IMR-90 (cell line): ENCODE measurements around the gene UGGT2. TPM values are rescaled to one million over a fixed set of nuclear protein-coding genes. Genes with fewer than 3 reads are reported as not detected.
A peak's percentile ranks its signal among the peaks of the same experiment; 100 is the strongest.

Source experiments
- ATAC-seq: fragments of 200-7000 bp; cut with Tn5 transposase; 2 replicates; pipeline ENCODE4 v1.9.1; 2020; ENCODE audit warnings: low read depth, mild to moderate bottlenecking, moderate library complexity
- BruUV-seq: library from RNA; stranded (reverse); fragments of 400-500 nt; replicated peaks from 2 replicates; lab custom pipeline; 2021; lab: Mats Ljungman, UMichigan
- CTCF ChIA-PET: fragments of 300-600 bp; formaldehyde crosslinking; extraction: SDS; loops from one replicate; lab custom pipeline; 2021; ENCODE audit warnings: antibody characterized with exemption; lab: Yijun Ruan, JAX
- POLR2A ChIA-PET: fragments of 300-600 bp; sonication (Branson Sonifier 250); formaldehyde crosslinking; loops from one replicate; lab custom pipeline; 2022; ENCODE audit warnings: antibody characterized with exemption; ENCODE audit not compliant: unreplicated experiment; lab: Charles Lee
- DNase-seq: peaks from one replicate; pipeline ENCODE4 v3.0.0; 2013
- H2AFZ ChIP-seq: replicated peaks from 2 replicates; pipeline ENCODE3; 2013; ENCODE audit warnings: low read length, mild to moderate bottlenecking; ENCODE audit not compliant: poor library complexity
- H2AK5ac ChIP-seq: 2 replicates; pipeline ENCODE4 v1.6.1; 2013; ENCODE audit warnings: low read depth, low read length, inconsistent platforms
- H2AK9ac ChIP-seq: replicated peaks from 2 replicates; pipeline ENCODE3; 2013; ENCODE audit warnings: mild to moderate bottlenecking, low read depth, low read length, moderate library complexity; ENCODE audit not compliant: poor library complexity
- H2BK120ac ChIP-seq: 2 replicates; pipeline ENCODE4 v1.6.1; 2013; ENCODE audit warnings: low read depth, low read length, inconsistent platforms
- H2BK15ac ChIP-seq: 3 replicates; pipeline ENCODE4 v1.6.1; 2013; ENCODE audit warnings: low read depth, low read length, inconsistent platforms
- H2BK20ac ChIP-seq: 2 replicates; pipeline ENCODE4 v1.6.1; 2013; ENCODE audit warnings: low read depth, mild to moderate bottlenecking, inconsistent platforms, low read length, moderate library complexity
- H2BK5ac ChIP-seq: 2 replicates; pipeline ENCODE4 v1.6.1; 2013; ENCODE audit warnings: mild to moderate bottlenecking, low read depth, low read length, inconsistent platforms; ENCODE audit not compliant: poor library complexity, severe bottlenecking
- H3K14ac ChIP-seq: replicated peaks from 2 replicates; pipeline ENCODE4 v1.6.1; 2013; ENCODE audit warnings: low read depth, low read length, inconsistent platforms
- H3K18ac ChIP-seq: 2 replicates; pipeline ENCODE4 v1.6.1; 2013; ENCODE audit warnings: low read depth, low read length, control low read depth
- H3K23ac ChIP-seq: 2 replicates; pipeline ENCODE4 v1.6.1; 2013; ENCODE audit warnings: low read depth, low read length, inconsistent platforms
- H3K27ac ChIP-seq: 2 replicates; pipeline ENCODE4 v1.5.1; 2013; ENCODE audit warnings: mild to moderate bottlenecking, control low read depth, low read length; ENCODE audit not compliant: insufficient read depth
- H3K27me3 ChIP-seq: 2 replicates; pipeline ENCODE4 v1.6.1; 2013; ENCODE audit warnings: low read length; ENCODE audit not compliant: control insufficient read depth, insufficient read depth
- H3K36me3 ChIP-seq: 2 replicates; pipeline ENCODE4 v1.6.1; 2013; ENCODE audit warnings: low read length, mixed read lengths; ENCODE audit not compliant: control insufficient read depth, insufficient read depth
- H3K4ac ChIP-seq: 2 replicates; pipeline ENCODE4 v1.6.1; 2013; ENCODE audit warnings: low read depth, low read length, inconsistent platforms
- H3K4me1 ChIP-seq: 2 replicates; pipeline ENCODE4 v1.6.1; 2013; ENCODE audit warnings: low read length, mixed read lengths; ENCODE audit not compliant: control insufficient read depth, insufficient read depth
- H3K4me2 ChIP-seq: 2 replicates; pipeline ENCODE4 v1.6.1; 2013; ENCODE audit warnings: low read depth, mild to moderate bottlenecking, control low read depth, low read length, moderate library complexity
- H3K4me3 ChIP-seq: 2 replicates; pipeline ENCODE4 v1.5.1; 2013; ENCODE audit warnings: low read depth, mild to moderate bottlenecking, control low read depth, low read length, moderate library complexity; ENCODE audit not compliant: insufficient read depth
- H3K56ac ChIP-seq: 2 replicates; pipeline ENCODE4 v1.6.1; 2013; ENCODE audit warnings: low read length, inconsistent platforms; ENCODE audit not compliant: insufficient read depth; ENCODE audit errors: extremely low read depth
- H3K79me1 ChIP-seq, 2 experiments: 2 replicates each; pipeline ENCODE4 v1.6.1; 2013; ENCODE audit warnings: low read length in 2 of 2, inconsistent platforms in 1 of 2, low read depth in 1 of 2
- H3K9ac ChIP-seq: 2 replicates; pipeline ENCODE4 v1.6.1; 2013; ENCODE audit warnings: low read depth, low read length, control low read depth
- H3K9me1 ChIP-seq: 2 replicates; pipeline ENCODE4 v1.6.1; 2013; ENCODE audit warnings: low read length, inconsistent platforms; ENCODE audit not compliant: insufficient read depth
- H3K9me3 ChIP-seq: 2 replicates; pipeline ENCODE4 v1.6.1; 2013; ENCODE audit warnings: low read length; ENCODE audit not compliant: control insufficient read depth, insufficient read depth
- H4K20me1 ChIP-seq: 2 replicates; pipeline ENCODE4 v1.6.1; 2013; ENCODE audit warnings: low read length, inconsistent platforms; ENCODE audit not compliant: insufficient read depth
- H4K5ac ChIP-seq: 2 replicates; pipeline ENCODE4 v1.6.1; 2013; ENCODE audit warnings: mild to moderate bottlenecking, low read depth, low read length, control low read depth
- H4K8ac ChIP-seq, 2 experiments: 2 replicates each; pipeline ENCODE4 v1.6.1; 2013; ENCODE audit warnings: low read depth in 2 of 2, low read length in 2 of 2, control low read depth in 1 of 2, inconsistent platforms in 1 of 2
- H4K91ac ChIP-seq: 2 replicates; pipeline ENCODE4 v1.6.1; 2013; ENCODE audit warnings: low read depth, low read length, inconsistent platforms; ENCODE audit not compliant: insufficient read depth
- CHD1 ChIP-seq: IDR thresholded peaks from 2 replicates; pipeline ENCODE4 v1.6.1; 2012; ENCODE audit warnings: low read depth, low read length, improper control_type of control experiment
- FOS ChIP-seq: fragments of 150-350 bp; IDR thresholded peaks from 2 replicates; pipeline ENCODE4 v1.6.1; 2016; ENCODE audit warnings: low read depth, low read length
- MAFK ChIP-seq: IDR thresholded peaks from 2 replicates; pipeline ENCODE4 v1.6.1; 2012; ENCODE audit warnings: low read depth, low read length, improper control_type of control experiment
- WGBS, 2 experiments: methylation state at CpG; one replicate each; pipeline versions ENCODE4 v1.1.5 to v1.1.7; 2013; ENCODE audit warnings: missing lambda C conversion rate in 2 of 2; ENCODE audit not compliant: insufficient read length in 1 of 2; ENCODE audit errors: extremely low coverage in 2 of 2; 5-methylcytosine and 5-hydroxymethylcytosine counted together
- dilution Hi-C: fragments of 300-500 bp; cut with HindIII; formaldehyde crosslinking; loops from one replicate; pipeline ENCODE4 v1.14.3; 2018; ENCODE audit warnings: low sequenced_read_pairs; ENCODE audit not compliant: unreplicated experiment
- in situ Hi-C: fragments of 300-500 bp; cut with MboI; formaldehyde crosslinking; loops from 3 replicates; pipeline ENCODE4 v1.14.3; 2019; ENCODE audit warnings: low sequenced_read_pairs, inconsistent platforms, mixed read lengths
- intact Hi-C: fragments of 100-400 bp; cut with micrococcal nuclease; formaldehyde crosslinking; loops from 2 replicates; pipeline ENCODE4 v1.10.0; 2022
- polyA plus RNA-seq, 3 experiments: library from polyadenylated mRNA; depleted of rRNA; stranded (reverse); fragments of >200 nt; gene quantifications; 2 replicates each; pipeline ENCODE4 v1.2.3, GENCODE V29; 2012; ENCODE audit warnings: low replicate concordance in 1 of 3
- total RNA-seq: library from RNA; depleted of rRNA; stranded (reverse); fragments of >200 nt; gene quantifications from 2 replicates; pipeline ENCODE4 v1.2.3, GENCODE V29; 2012

Gene UGGT2
- total and polyA plus RNA-seq, 2 of the 4 experiments (the other 2 are of a cell fraction) = 21.4 to 40.1 TPM

DNA sequence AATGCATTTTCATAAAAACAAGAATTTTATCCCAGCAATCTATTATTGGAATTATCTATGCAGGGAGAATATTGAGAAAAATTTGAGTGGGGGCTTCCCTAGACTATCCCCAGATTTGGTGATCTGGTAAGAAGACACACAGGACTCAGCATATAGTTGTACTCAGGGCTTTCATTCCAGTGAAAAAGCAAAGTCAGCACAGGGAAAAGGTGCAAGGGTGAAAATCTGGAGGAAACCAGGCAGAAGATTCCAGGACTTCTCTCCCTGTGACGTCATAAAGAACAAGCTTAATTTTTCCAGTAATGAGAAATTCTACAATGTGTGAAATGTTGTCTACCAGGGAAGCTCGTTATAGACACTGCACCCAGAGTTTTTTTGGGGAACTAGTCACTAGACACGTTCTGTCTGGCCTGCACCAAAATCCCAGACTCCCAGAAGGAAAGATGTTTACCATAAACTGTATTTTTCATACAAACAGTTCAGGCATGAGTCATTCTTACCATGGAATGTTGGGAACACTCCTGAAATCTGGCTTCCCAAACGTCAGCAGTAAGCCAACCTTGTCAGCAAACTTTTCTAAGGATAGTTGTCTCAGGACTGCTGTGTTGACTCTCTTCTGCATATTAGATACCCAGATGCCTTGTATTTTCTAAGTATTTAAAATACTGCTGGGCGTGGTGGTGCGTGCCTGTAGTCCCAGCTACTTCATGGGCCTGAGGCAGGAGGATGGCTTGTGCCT, 268.9 kb downstream of the UGGT2 start:
- Histone ChIP-seq H3K23ac (no peak overlapping the region), H2AK9ac (no peak overlapping the region), H3K79me1 (peaks cover 5 to 29% of the 10 kb centered on the region in 2 experiments; a peak in 3 of 4 replicates), H2AK5ac (no peak overlapping the region), H3K27me3 (no peaks in the 10 kb centered on the region), H3K4me3 (no peak overlapping the region), H2BK5ac (peak overlapping the region; percentile 31), H3K18ac (peak overlapping the region; percentile 63; the same call in 1 of the 2 replicates), H2BK120ac (peak overlapping the region; percentile 59), H3K4me2 (peak overlapping the region; percentile 85), H4K5ac (no peak overlapping the region), H3K14ac (no peak overlapping the region), H4K8ac (no peak overlapping the region; a peak in 1 of 4 replicates), H3K9me3 (no peaks in the 10 kb centered on the region), H3K4me1 (peaks cover 8% of the 10 kb centered on the region), H3K27ac (peak overlapping the region; percentile 55; the same call in 1 of the 2 replicates), H4K91ac (no peak overlapping the region; the same call in 1 of the 2 replicates), H3K36me3 (peaks cover 5% of the 10 kb centered on the region), H3K4ac (peak overlapping the region; percentile 51), H2BK15ac (no peak overlapping the region), H4K20me1 (peaks cover 12% of the 10 kb centered on the region; the same call in 1 of the 2 replicates), H3K9me1 (peaks cover 6% of the 10 kb centered on the region), H3K56ac (peak overlapping the region; percentile 14; the same call in 1 of the 2 replicates), H3K9ac (0 out of 2 replicates have a peak overlapping the region, but pooled peaks have one; percentile 14), H2BK20ac (no peak overlapping the region), H2AFZ (no peak overlapping the region)
- in situ Hi-C loops = no loop called here
- ATAC-seq = peak; percentile 87
- DNase-seq = peak; percentile 91
- no TSS peak for BruUV-seq
- dilution Hi-C loops = no loop called here
- TF ChIP-seq MAFK = peak; percentile 80
- TF ChIP-seq CHD1 = no peak
- TF ChIP-seq FOS = peak; percentile 84
- ChIA-PET CTCF (interaction anchor here (0.7 kb wide), 1 partner anchor 51 kb away, joined by 3 read pairs; no protein-coding TSS in a partner anchor), POLR2A (no interaction called here)
- WGBS, 2 experiments = no CpG with 5 or more reads among the region's 6 CpGs
- intact Hi-C loops = no loop called here
